SJSA1 (cell line): ENCODE data around the gene SUCLG1. TPM values are rescaled to one million over a fixed set of nuclear protein-coding genes. Genes with fewer than 3 reads are reported as not detected.
"Not testable (repeated sequence)": the region's sequence is repeated elsewhere in the genome, so short reads cannot be mapped to it uniquely, and the experiment has no call there.

Experiments used
- DNase-seq, 2 experiments: peaks; one replicate each; pipeline ENCODE4 v3.0.0-alpha.2; 2015 to 2020; ENCODE audit warnings: low spot score in 2 of 2, low read depth in 1 of 2
- H3K27ac ChIP-seq: fragments of 250-450 bp; sonication (Bioruptor Pico); 2 replicates; pipeline ENCODE4 v1.5.1; 2020; ENCODE audit warnings: mild to moderate bottlenecking, moderate library complexity
- H3K27me3 ChIP-seq: fragments of 250-450 bp; sonication (Bioruptor Pico); replicated peaks from 2 replicates; pipeline ENCODE4 v1.5.1; 2020; ENCODE audit warnings: mild to moderate bottlenecking, moderate library complexity
- H3K36me3 ChIP-seq: fragments of 250-450 bp; sonication (Bioruptor Pico); 2 replicates; pipeline ENCODE4 v1.5.1; 2020; ENCODE audit warnings: mild to moderate bottlenecking
- H3K4me1 ChIP-seq: fragments of 250-450 bp; sonication (Bioruptor Pico); replicated peaks from 2 replicates; pipeline ENCODE4 v1.6.1; 2021; ENCODE audit warnings: mild to moderate bottlenecking
- H3K4me3 ChIP-seq: fragments of 250-450 bp; sonication (Bioruptor Pico); 2 replicates; pipeline ENCODE4 v1.5.1; 2020; ENCODE audit warnings: mild to moderate bottlenecking
- H3K9me3 ChIP-seq: fragments of 250-450 bp; sonication (Bioruptor Pico); replicated peaks from 2 replicates; pipeline ENCODE4 v1.5.1; 2020; ENCODE audit warnings: mild to moderate bottlenecking
- total RNA-seq: library from RNA; depleted of rRNA; stranded (reverse); fragments of >200 nt; shearing (Covaris generic); gene quantifications from 2 replicates; pipeline ENCODE4 v1.2.3, GENCODE V29; 2014

The SUCLG1 gene
- total RNA-seq, 1 experiment from 2014 or later: 118 TPM

DNA sequence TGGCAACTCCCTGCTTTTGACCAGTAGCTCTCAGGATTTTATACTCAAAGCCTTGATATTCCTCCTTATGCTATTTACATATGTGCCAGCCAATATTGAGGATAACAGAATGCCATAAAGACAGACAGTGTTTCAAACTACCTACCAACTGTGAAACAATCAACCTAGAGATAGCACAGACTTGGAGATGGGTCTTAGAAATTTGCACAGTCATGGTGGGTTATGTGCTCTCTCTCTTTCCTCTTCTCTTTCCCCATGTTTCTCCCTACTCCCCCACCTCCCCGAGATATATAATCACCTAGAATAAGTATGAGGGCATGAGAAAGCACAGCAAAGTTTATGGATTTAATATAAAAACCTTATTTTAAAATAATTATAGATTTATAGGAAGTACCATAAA lies 24.2 kb upstream of the SUCLG1 start:
- 0 out of 2 replicates have a peak, but pooled peaks cover under 1% of the 10 kb centered on the region for H3K9me3 ChIP-seq
- no peak for DNase-seq
- peaks cover 15% of the 10 kb centered on the region for H3K4me1 ChIP-seq
- no peak overlapping the region for H3K4me3 ChIP-seq
- no peaks in the 10 kb centered on the region for H3K36me3 ChIP-seq
- no peak overlapping the region for H3K27ac ChIP-seq
- no peaks in the 10 kb centered on the region for H3K27me3 ChIP-seq

- H3K27ac ChIP-seq: peak overlapping the region; percentile 56
- peaks cover 15% of the 10 kb centered on the region for H3K4me1 ChIP-seq
- 0 out of 2 replicates have a peak, but pooled peaks cover 7% of the 10 kb centered on the region for H3K9me3 ChIP-seq
- H3K27me3 ChIP-seq: no peaks in the 10 kb centered on the region
- no peak for DNase-seq
- H3K36me3 ChIP-seq: peaks cover 6% of the 10 kb centered on the region; the same call in 1 of the 2 replicates
- H3K4me3 ChIP-seq: no peak overlapping the region
Measured at GRCh38 chr2:84482603-84483002, 23.5 kb upstream of the SUCLG1 start.

GRCh38 chr2:84481702-84482101 lies 22.6 kb upstream of the SUCLG1 start:
- H3K36me3 ChIP-seq: peaks cover 8% of the 10 kb centered on the region; the same call in 1 of the 2 replicates
- peak; percentile 78 to 84 for DNase-seq
- H3K27me3 ChIP-seq: no peaks in the 10 kb centered on the region
- peaks cover 15% of the 10 kb centered on the region for H3K4me1 ChIP-seq
- H3K4me3 ChIP-seq: no peak overlapping the region
- H3K27ac ChIP-seq: peak overlapping the region; percentile 56
- H3K9me3 ChIP-seq: 0 out of 2 replicates have a peak, but pooled peaks cover 11% of the 10 kb centered on the region

DNA sequence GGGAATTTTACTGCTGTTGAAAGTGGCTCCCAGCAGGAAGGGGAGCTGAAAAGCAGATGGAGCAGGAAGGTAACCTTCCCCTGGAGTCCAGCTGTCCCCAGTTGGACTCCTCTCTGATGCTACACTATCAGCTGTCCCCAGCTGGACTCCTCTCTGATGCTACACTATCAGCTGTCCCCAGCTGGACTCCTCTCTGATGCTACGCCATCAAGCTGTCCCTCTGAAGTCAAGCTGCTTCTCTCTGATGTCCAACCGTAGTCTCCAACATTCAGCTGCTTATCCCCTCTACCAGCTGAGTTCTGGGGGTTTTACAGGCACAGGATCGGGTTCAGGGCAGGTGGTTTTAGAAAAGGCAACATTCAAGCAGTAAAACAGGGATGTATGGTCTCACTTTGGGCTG lies 19.8 kb upstream of the SUCLG1 start:
- H3K27me3 ChIP-seq: no peaks in the 10 kb centered on the region
- no peak overlapping the region for H3K4me3 ChIP-seq
- 0 out of 2 replicates have a peak, but pooled peaks cover 11% of the 10 kb centered on the region for H3K9me3 ChIP-seq
- peaks cover 8% of the 10 kb centered on the region; the same call in 1 of the 2 replicates for H3K36me3 ChIP-seq
- H3K27ac ChIP-seq: no peak overlapping the region
- peaks cover 15% of the 10 kb centered on the region for H3K4me1 ChIP-seq
- DNase-seq: no peak

- H3K27ac ChIP-seq: no peak overlapping the region
- H3K4me3 ChIP-seq: no peak overlapping the region
- DNase-seq: no peak
- H3K9me3 ChIP-seq: 0 out of 2 replicates have a peak, but pooled peaks cover 11% of the 10 kb centered on the region
- H3K36me3 ChIP-seq: peaks cover 8% of the 10 kb centered on the region; the same call in 1 of the 2 replicates
- H3K27me3 ChIP-seq: no peaks in the 10 kb centered on the region
- H3K4me1 ChIP-seq: peaks cover 15% of the 10 kb centered on the region
Measured at GRCh38 chr2:84477886-84478285, 18.8 kb upstream of the SUCLG1 start.

- no peaks in the 10 kb centered on the region for H3K27me3 ChIP-seq
- H3K27ac ChIP-seq: no peak overlapping the region
- H3K4me3 ChIP-seq: no peak overlapping the region
- peaks cover 8% of the 10 kb centered on the region for H3K36me3 ChIP-seq
- H3K4me1 ChIP-seq: no peaks in the 10 kb centered on the region
- peaks cover 23% of the 10 kb centered on the region for H3K9me3 ChIP-seq
- DNase-seq: no peak
Measured at GRCh38 chr2:84474176-84474575, 15.1 kb upstream of the SUCLG1 start.

DNA sequence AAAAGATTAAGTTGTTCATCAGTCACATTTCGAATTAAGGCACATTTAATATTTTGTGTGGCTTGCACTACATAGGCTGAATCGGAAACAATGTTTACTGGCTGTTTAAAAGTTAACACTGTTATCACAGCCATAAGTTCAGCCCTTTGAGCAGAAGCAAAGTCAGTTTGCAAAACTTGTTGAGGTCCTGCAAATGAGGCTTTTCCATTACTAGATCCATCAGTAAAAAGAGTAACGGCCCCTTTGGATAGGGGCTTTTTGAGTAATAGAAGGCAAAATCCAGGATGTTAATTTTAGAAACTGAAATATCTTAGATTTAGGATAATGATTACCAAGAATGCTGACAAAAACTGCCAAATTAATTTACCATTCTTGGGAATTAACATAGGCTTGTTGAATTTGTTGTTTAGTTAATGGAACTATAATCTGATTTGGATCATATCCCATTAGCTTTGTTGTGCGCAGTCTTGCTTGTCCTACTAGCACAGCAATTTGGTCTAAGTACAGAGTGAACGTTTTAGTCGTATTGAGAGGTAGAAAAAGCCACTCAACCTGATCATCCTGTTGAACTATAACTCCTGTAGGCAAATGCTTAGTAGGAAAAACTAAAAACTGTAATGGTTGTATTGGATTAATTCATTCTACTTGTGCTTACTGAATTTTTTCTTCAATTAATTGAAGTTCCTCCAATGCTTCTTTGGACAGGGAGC lies 13.9 kb upstream of the SUCLG1 start:
- DNase-seq: no peak
- Histone ChIP-seq H3K9me3 (peaks cover 20% of the 10 kb centered on the region), H3K27ac (no peak overlapping the region), H3K4me3 (no peak overlapping the region), H3K27me3 (no peaks in the 10 kb centered on the region), H3K36me3 (peaks cover 6% of the 10 kb centered on the region), H3K4me1 (no peaks in the 10 kb centered on the region)

DNA sequence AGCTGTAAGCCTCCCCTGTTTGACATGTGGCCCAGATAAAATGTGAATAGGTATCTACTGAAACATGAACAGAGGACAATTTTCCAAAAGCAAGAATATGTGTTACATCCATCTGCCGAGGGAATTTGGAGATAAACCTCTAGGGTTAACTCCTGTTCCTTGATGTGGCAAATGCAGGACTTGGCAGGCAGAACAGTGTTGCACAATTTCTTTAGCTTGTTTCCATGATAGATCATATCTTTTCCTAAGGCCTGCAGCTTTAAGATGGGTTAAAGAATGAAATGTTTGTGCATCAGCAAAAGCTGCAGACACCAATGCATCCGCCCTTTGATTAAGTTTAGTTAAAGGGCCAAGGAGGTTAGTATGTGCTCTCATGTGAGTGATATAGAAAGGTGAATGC lies 13.3 kb upstream of the SUCLG1 start:
- H3K4me3 ChIP-seq, DNase-seq, H3K4me1 ChIP-seq, H3K27me3 ChIP-seq, H3K36me3 ChIP-seq, H3K27ac ChIP-seq: not testable (repeated sequence)
- peaks cover 16% of the 10 kb centered on the region for H3K9me3 ChIP-seq

- no peaks in the 10 kb centered on the region for H3K4me1 ChIP-seq
- no peaks in the 10 kb centered on the region; the same call in none of the 2 replicates for H3K36me3 ChIP-seq
- peaks cover 17% of the 10 kb centered on the region for H3K9me3 ChIP-seq
- H3K4me3 ChIP-seq: no peak overlapping the region
- H3K27me3 ChIP-seq: no peaks in the 10 kb centered on the region
- H3K27ac ChIP-seq: no peak overlapping the region
- DNase-seq: no peak
Measured at GRCh38 chr2:84467389-84467788, 8.3 kb upstream of the SUCLG1 start.

- H3K27ac ChIP-seq: no peak overlapping the region
- H3K4me1 ChIP-seq: peaks cover 10% of the 10 kb centered on the region
- no peaks in the 10 kb centered on the region for H3K27me3 ChIP-seq
- peaks cover 4% of the 10 kb centered on the region for H3K36me3 ChIP-seq
- H3K4me3 ChIP-seq: no peak overlapping the region
- no peaks in the 10 kb centered on the region for H3K9me3 ChIP-seq
- DNase-seq: no peak
Measured at GRCh38 chr2:84461310-84461709, 2.2 kb upstream of the SUCLG1 start.

- Histone ChIP-seq H3K27me3 (no peaks in the 10 kb centered on the region), H3K4me3 (no peak overlapping the region), H3K36me3 (peaks cover 4% of the 10 kb centered on the region), H3K27ac (no peak overlapping the region), H3K9me3 (no peaks in the 10 kb centered on the region), H3K4me1 (peaks cover 10% of the 10 kb centered on the region)
- DNase-seq: no peak
Measured at GRCh38 chr2:84460670-84461069, 1.6 kb upstream of the SUCLG1 start.

DNA sequence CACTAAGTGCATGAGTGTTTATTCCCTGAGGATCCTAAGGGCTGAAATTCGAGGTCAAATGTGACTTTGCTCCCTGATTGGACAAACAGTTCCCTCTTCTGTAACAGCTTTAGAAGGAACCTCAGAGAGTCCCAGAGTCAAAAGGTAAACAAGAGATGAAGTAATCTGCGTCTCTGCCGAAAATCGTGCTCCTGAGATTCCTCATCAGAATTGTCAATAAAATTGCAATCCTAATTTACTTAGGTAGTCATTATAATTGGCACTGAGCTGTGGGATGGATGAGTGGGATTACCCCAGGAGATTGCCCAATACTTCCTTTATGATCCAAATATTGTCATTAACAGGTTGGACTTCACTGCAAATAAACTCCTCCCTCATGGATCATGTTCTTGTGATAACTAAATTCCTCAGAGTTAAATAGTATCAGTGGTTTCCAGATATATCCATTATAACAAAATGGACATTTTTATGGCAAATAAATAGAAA lies 907 bp upstream of the SUCLG1 start:
- H3K27ac ChIP-seq: peak overlapping the region; percentile 97
- peaks cover 10% of the 10 kb centered on the region for H3K4me1 ChIP-seq
- peaks cover 4% of the 10 kb centered on the region for H3K36me3 ChIP-seq
- DNase-seq: no peak
- H3K27me3 ChIP-seq: no peaks in the 10 kb centered on the region
- H3K4me3 ChIP-seq: peak overlapping the region; percentile 77
- no peaks in the 10 kb centered on the region for H3K9me3 ChIP-seq

GRCh38 chr2:84458551-84459017 lies 496 bp downstream of the SUCLG1 start:
- Histone ChIP-seq H3K4me1 (peaks cover 10% of the 10 kb centered on the region), H3K4me3 (peak overlapping the region; percentile 77), H3K9me3 (no peaks in the 10 kb centered on the region), H3K27ac (peak overlapping the region; percentile 97), H3K27me3 (no peaks in the 10 kb centered on the region), H3K36me3 (peaks cover 16% of the 10 kb centered on the region)
- peak in 1 of 2 experiments; percentile 27 for DNase-seq

GRCh38 chr2:84457686-84458085 lies 1.4 kb downstream of the SUCLG1 start:
- Histone ChIP-seq H3K27ac (no peak overlapping the region), H3K27me3 (no peaks in the 10 kb centered on the region), H3K9me3 (no peaks in the 10 kb centered on the region), H3K36me3 (peaks cover 19% of the 10 kb centered on the region), H3K4me3 (no peak overlapping the region), H3K4me1 (peaks cover 10% of the 10 kb centered on the region)
- no peak for DNase-seq
